WTC11 (cell line): ENCODE data around the gene LRRC75B.

Source experiments
- ARID4B ChIP-seq: sonication (generic); formaldehyde crosslinking; IDR thresholded peaks from 2 replicates; pipeline ENCODE4 v1.8.0; 2023; ENCODE audit warnings: missing genetic modification reagents, mild to moderate bottlenecking, borderline replicate concordance
- ATF2 ChIP-seq: sonication (generic); formaldehyde crosslinking; IDR thresholded peaks from 2 replicates; pipeline ENCODE4 v1.8.1; 2022; ENCODE audit warnings: low read depth, missing genetic modification reagents, borderline replicate concordance
- CREM ChIP-seq: sonication (generic); formaldehyde crosslinking; IDR thresholded peaks from 2 replicates; pipeline ENCODE4 v1.8.1; 2022; ENCODE audit warnings: mild to moderate bottlenecking, missing genetic modification reagents, moderate library complexity
- CTCF ChIP-seq: fragments of 200-600 bp; IDR thresholded peaks from 2 replicates; pipeline ENCODE4 v1.8.0; 2022; ENCODE audit warnings: antibody characterized with exemption
- FOXP1 ChIP-seq: sonication (generic); formaldehyde crosslinking; IDR thresholded peaks from 2 replicates; pipeline ENCODE4 v1.8.0; 2022; ENCODE audit warnings: missing genetic modification reagents, mild to moderate bottlenecking, moderate library complexity, borderline replicate concordance
- HMGXB4 ChIP-seq: sonication (generic); formaldehyde crosslinking; IDR thresholded peaks from 2 replicates; pipeline ENCODE4 v1.8.1; 2023; ENCODE audit warnings: mild to moderate bottlenecking, moderate library complexity, missing genetic modification reagents
- KAT7 ChIP-seq: sonication (generic); formaldehyde crosslinking; IDR thresholded peaks from 2 replicates; pipeline ENCODE4 v1.8.1; 2023; ENCODE audit warnings: missing genetic modification reagents, mild to moderate bottlenecking, borderline replicate concordance
- NR1H2 ChIP-seq: sonication (generic); formaldehyde crosslinking; IDR thresholded peaks from 2 replicates; pipeline ENCODE4 v1.9.0; 2021; ENCODE audit warnings: mild to moderate bottlenecking, moderate library complexity, missing genetic modification reagents
- SP1 ChIP-seq: sonication (generic); formaldehyde crosslinking; conservative IDR thresholded peaks from 2 replicates; pipeline ENCODE4 v1.8.1; 2022; ENCODE audit warnings: missing genetic modification reagents
- USF2 ChIP-seq: sonication (generic); formaldehyde crosslinking; IDR thresholded peaks from 2 replicates; pipeline ENCODE4 v1.8.1; 2023; ENCODE audit warnings: mild to moderate bottlenecking, missing genetic modification reagents, moderate library complexity
- ZNF396 ChIP-seq: fragments of 250-450 bp; sonication (Bioruptor Pico); IDR thresholded peaks from 2 replicates; pipeline ENCODE4 v1.8.0; 2021; ENCODE audit warnings: mild to moderate bottlenecking, moderate library complexity, borderline replicate concordance
- TF ChIP-seq, protein P1 (sequence below): sonication (generic); formaldehyde crosslinking; IDR thresholded peaks from 2 replicates; pipeline ENCODE4 v1.8.0; 2022; ENCODE audit warnings: missing genetic modification reagents

GRCh38 chr22:24536089-24536488, 56.8 kb downstream of the LRRC75B start:
- TF ChIP-seq ATF2 (CRISPR knock-in tag) (no peak), CREM (CRISPR knock-in tag) (no peak), CTCF (no peak), SP1 (CRISPR knock-in tag) (no peak), USF2 (CRISPR knock-in tag) (no peak), FOXP1 (no peak), KAT7 (no peak), NR1H2 (CRISPR knock-in tag) (no peak), ZNF396 (no peak), HMGXB4 (CRISPR knock-in tag) (no peak), ARID4B (CRISPR knock-in tag) (no peak)
- TF ChIP-seq, protein P1, sequence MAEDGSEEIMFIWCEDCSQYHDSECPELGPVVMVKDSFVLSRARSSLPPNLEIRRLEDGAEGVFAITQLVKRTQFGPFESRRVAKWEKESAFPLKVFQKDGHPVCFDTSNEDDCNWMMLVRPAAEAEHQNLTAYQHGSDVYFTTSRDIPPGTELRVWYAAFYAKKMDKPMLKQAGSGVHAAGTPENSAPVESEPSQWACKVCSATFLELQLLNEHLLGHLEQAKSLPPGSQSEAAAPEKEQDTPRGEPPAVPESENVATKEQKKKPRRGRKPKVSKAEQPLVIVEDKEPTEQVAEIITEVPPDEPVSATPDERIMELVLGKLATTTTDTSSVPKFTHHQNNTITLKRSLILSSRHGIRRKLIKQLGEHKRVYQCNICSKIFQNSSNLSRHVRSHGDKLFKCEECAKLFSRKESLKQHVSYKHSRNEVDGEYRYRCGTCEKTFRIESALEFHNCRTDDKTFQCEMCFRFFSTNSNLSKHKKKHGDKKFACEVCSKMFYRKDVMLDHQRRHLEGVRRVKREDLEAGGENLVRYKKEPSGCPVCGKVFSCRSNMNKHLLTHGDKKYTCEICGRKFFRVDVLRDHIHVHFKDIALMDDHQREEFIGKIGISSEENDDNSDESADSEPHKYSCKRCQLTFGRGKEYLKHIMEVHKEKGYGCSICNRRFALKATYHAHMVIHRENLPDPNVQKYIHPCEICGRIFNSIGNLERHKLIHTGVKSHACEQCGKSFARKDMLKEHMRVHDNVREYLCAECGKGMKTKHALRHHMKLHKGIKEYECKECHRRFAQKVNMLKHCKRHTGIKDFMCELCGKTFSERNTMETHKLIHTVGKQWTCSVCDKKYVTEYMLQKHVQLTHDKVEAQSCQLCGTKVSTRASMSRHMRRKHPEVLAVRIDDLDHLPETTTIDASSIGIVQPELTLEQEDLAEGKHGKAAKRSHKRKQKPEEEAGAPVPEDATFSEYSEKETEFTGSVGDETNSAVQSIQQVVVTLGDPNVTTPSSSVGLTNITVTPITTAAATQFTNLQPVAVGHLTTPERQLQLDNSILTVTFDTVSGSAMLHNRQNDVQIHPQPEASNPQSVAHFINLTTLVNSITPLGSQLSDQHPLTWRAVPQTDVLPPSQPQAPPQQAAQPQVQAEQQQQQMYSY, result no peak
